Kidney (tissue), 14 donors: ENCODE data around the gene ANKRD33. TPM values are rescaled to one million over a fixed set of nuclear protein-coding genes. Genes with fewer than 3 reads are reported as not detected.

Experiments used
- DNase-seq, 5 donors: peaks; one replicate each; pipeline ENCODE4 v3.0.0-alpha.2; 2013 to 2020
- FAIRE-seq: peaks from 2 replicates; lab custom pipeline; 2012; peaks lifted over from hg19 to GRCh38; lab: Jason Lieb, UNC
- H3K27ac ChIP-seq, 2 donors: one replicate each; pipeline ENCODE4 v1.7.0; 2013; ENCODE audit warnings: low read depth in 2 of 2, low read length in 2 of 2, inconsistent platforms in 1 of 2
- H3K27me3 ChIP-seq: one replicate; pipeline ENCODE4 v1.7.1; 2013; ENCODE audit warnings: low read length, inconsistent platforms; ENCODE audit not compliant: control insufficient read depth, insufficient read depth
- H3K36me3 ChIP-seq, 3 donors: one replicate each; pipeline versions ENCODE4 v1.7.0 to v1.7.1; 2013; ENCODE audit warnings: low read length in 3 of 3, control low read depth in 1 of 3, inconsistent platforms in 1 of 3; ENCODE audit not compliant: insufficient read depth in 3 of 3, control insufficient read depth in 2 of 3
- H3K4me1 ChIP-seq, 3 donors: one replicate each; pipeline versions ENCODE4 v1.7.0 to v1.7.1; 2013; ENCODE audit warnings: low read length in 3 of 3, inconsistent platforms in 1 of 3, low read depth in 1 of 3; ENCODE audit not compliant: control insufficient read depth in 2 of 3, insufficient read depth in 2 of 3
- H3K4me3 ChIP-seq, 3 donors: one replicate each; pipeline versions ENCODE4 v1.7.0 to v1.8.1; 2013; ENCODE audit warnings: low read length in 3 of 3, control low read depth in 1 of 3, inconsistent platforms in 1 of 3
- H3K9ac ChIP-seq, 3 donors: one replicate each; pipeline versions ENCODE4 v1.7.0 to v1.7.1; 2013; ENCODE audit warnings: low read length in 3 of 3, control low read depth in 1 of 3, inconsistent platforms in 1 of 3
- H3K9me3 ChIP-seq, 3 donors: one replicate each; pipeline versions ENCODE4 v1.7.0 to v1.7.1; 2013; ENCODE audit warnings: low read length in 3 of 3, control low read depth in 1 of 3, inconsistent platforms in 1 of 3; ENCODE audit not compliant: control insufficient read depth in 2 of 3, insufficient read depth in 1 of 3
- intact Hi-C: fragments of 100-400 bp; cut with DNase I; formaldehyde crosslinking; loops from one replicate; pipeline ENCODE4 v1.11.1; 2022
- polyA plus RNA-seq: library from polyadenylated mRNA; stranded (reverse); fragments of 350-450 nt; fragmentation: Illumina TruSeq; extraction: RNeasy Lipid Tissue Mini Kit (QIAGEN cat#74804); gene quantifications from one replicate; pipeline ENCODE4 v1.2.3, GENCODE V29; 2014; ENCODE audit warnings: low read depth, low replicate concordance; ENCODE audit not compliant: insufficient read depth
- total RNA-seq: library from RNA; stranded (reverse); fragmentation: NEBNext Ultra II Directional; extraction: Animal tissue kit (Norgen Biotek cat#: 25700); gene quantifications from one replicate; pipeline ENCODE4 v1.2.1, GENCODE V29; 2021
- TF ChIP-seq, protein P1 (sequence below): IDR thresholded peaks from 3 replicates; pipeline ENCODE4 v1.5.1; 2012; ENCODE audit warnings: mild to moderate bottlenecking, moderate library complexity, borderline replicate concordance; ENCODE audit not compliant: insufficient read depth; ENCODE audit errors: extremely low read depth
- donor health status: control.
- donor health status: control.
- donor health status: control.
- donor health status: control.
- donor health status: control.
- donor health status: DM: yes; HTN: yes; CAD: no.
- donor health status: Normal renal cell carcinoma (clear cell type).

ANKRD33 gene
- total and polyA plus RNA-seq, 2 donors from 2014 or later = not detected

DNA sequence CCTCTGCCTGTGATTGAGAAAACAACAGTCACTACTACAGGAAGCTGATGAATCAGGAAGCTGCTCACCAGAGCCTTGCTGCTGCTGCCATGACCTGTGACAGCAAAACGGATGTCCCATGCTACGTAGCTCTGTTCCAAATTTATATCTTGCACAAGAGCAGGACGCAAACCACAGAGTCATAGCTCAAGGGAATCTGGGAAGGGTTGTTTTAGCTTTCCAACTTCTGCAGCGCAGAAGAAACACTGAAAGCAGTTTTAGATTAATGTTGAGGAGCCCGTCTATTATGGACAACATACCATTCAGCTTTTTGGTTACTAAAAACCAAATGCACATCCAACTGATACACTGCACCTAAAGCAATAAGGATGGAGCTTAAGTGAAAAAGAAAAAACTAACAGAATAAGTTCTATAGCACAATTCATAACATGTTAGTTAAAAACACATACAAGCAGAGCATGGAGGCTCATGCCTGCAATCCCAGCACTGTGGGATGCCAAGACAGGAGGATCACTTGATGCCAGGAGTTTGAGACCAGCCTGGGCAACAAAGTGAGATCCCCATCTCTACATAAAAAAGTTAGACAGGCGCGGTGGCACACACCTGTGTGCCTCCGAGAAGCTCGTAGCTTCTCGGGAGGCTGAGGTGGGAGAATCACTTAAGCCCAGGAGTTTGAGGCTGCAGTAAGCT, 1.7 kb upstream of the ANKRD33 start:
- Histone ChIP-seq H3K4me1 (peaks cover 0 to 6% (median 0%) of the 10 kb centered on the region in 3 donors), H3K9ac (peak overlapping the region in 1 of 3 donors; percentile 10), H3K27ac (peak overlapping the region; percentile 51 to 79), H3K36me3 (no peaks in the 10 kb centered on the region), H3K4me3 (no peak overlapping the region), H3K9me3 (no peaks in the 10 kb centered on the region), H3K27me3 (no peaks in the 10 kb centered on the region)
- FAIRE-seq = peak; percentile 85
- intact Hi-C loops = no loop called here
- TF ChIP-seq, protein P1, sequence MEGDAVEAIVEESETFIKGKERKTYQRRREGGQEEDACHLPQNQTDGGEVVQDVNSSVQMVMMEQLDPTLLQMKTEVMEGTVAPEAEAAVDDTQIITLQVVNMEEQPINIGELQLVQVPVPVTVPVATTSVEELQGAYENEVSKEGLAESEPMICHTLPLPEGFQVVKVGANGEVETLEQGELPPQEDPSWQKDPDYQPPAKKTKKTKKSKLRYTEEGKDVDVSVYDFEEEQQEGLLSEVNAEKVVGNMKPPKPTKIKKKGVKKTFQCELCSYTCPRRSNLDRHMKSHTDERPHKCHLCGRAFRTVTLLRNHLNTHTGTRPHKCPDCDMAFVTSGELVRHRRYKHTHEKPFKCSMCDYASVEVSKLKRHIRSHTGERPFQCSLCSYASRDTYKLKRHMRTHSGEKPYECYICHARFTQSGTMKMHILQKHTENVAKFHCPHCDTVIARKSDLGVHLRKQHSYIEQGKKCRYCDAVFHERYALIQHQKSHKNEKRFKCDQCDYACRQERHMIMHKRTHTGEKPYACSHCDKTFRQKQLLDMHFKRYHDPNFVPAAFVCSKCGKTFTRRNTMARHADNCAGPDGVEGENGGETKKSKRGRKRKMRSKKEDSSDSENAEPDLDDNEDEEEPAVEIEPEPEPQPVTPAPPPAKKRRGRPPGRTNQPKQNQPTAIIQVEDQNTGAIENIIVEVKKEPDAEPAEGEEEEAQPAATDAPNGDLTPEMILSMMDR = no peak
- peak in 3 of 5 donors; percentile 71 to 92 (median 91) for DNase-seq

DNA sequence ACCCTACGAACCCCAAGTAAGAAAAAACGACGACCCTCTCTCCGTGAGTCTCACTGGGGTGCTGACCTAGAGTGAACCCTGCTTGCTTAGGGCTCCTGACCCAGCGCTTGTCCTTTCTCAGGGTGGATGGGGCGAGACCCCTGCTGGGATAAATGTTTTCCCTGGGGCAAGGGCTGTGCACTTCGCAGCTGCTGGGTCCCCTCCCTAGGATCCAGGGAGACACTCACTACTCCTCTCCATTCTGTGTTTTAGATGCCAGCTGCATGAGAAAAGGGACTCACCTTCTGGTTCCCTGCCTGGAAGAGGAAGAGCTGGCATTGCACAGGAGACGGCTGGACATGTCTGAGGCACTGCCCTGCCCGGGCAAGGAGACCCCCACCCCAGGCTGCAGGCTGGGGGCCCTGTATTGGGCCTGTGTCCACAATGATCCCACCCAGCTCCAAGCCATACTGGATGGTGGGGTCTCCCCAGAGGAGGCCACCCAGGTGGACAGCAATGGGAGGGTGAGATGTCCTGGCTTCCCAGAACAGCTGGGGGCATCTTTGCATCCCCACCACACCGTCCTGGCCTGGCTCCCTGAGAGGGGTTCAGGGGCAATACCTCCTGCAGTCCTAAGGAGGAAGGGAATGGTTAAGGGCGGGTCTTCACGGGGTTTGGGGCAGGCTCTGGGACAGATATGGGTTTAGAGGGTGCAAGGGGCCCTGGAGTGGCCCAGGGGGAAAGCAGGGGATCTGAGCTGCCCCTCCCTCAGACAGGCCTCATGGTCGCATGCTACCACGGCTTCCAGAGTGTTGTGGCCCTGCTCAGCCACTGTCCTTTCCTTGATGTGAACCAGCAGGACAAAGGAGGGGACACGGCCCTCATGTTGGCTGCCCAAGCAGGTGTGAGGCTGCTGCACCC, 663 bp downstream of the ANKRD33 start:
- Histone ChIP-seq H3K36me3 (no peaks in the 10 kb centered on the region), H3K4me1 (peaks cover 0 to 6% (median 0%) of the 10 kb centered on the region in 3 donors), H3K27me3 (no peaks in the 10 kb centered on the region), H3K9ac (no peak overlapping the region), H3K27ac (no peak overlapping the region), H3K9me3 (no peaks in the 10 kb centered on the region), H3K4me3 (no peak overlapping the region)
- TF ChIP-seq, protein P1 = no peak
- intact Hi-C loops = no loop called here
- DNase-seq (no peak), FAIRE-seq (no peak)

- no peak overlapping the region for H3K27ac ChIP-seq
- peak in 2 of 5 donors; percentile 56 to 60 for DNase-seq
These were observed 1.6 kb downstream of the ANKRD33 start for GRCh38 chr12:51889216-51890132.

More at GRCh38 chr12:51889216-51890132, 1.6 kb downstream of the ANKRD33 start:
- no peak for FAIRE-seq
- Histone ChIP-seq H3K36me3 (no peaks in the 10 kb centered on the region), H3K4me1 (peaks cover 0 to 6% (median 0%) of the 10 kb centered on the region in 3 donors), H3K4me3 (no peak overlapping the region), H3K9ac (no peak overlapping the region), H3K9me3 (no peaks in the 10 kb centered on the region), H3K27me3 (no peaks in the 10 kb centered on the region)
- TF ChIP-seq, protein P1 = no peak
- intact Hi-C loops = loop anchor here (10.0 kb wide), 1 partner anchor 95 kb away; no protein-coding TSS in a partner anchor
